Lung microvascular endothelial cell (primary cell): ENCODE results near the gene UBE2A. TPM values are rescaled to one million over a fixed set of nuclear protein-coding genes. Genes with fewer than 3 reads are reported as not detected.

ENCODE experiments used
- DNase-seq, 2 donors: peaks; one replicate each; pipeline versions ENCODE4 v3.0.0 to v3.0.0-alpha.2; 2010; ENCODE audit warnings: low read depth in 2 of 2
- total RNA-seq: library from RNA; depleted of rRNA; stranded (reverse); fragments of >200 nt; gene quantifications from 2 replicates; pipeline ENCODE4 v1.2.1, GENCODE V29; 2014

The UBE2A gene
- total RNA-seq, 1 donor from 2014 or later = 16.3 TPM

GRCh38 chrX:119607018-119607389, 32.6 kb downstream of the UBE2A start:
- DNase-seq = no peak

- no peak for DNase-seq
These were observed 40.4 kb downstream of the UBE2A start for GRCh38 chrX:119614776-119615175.

GRCh38 chrX:119617517-119618164, 43.3 kb downstream of the UBE2A start:
- no peak for DNase-seq

- no peak for DNase-seq
These were observed 44.1 kb downstream of the UBE2A start for GRCh38 chrX:119618439-119618838.

- DNase-seq = peak; percentile 52 to 78
These were observed 48.2 kb downstream of the UBE2A start for GRCh38 chrX:119622356-119623232.

GRCh38 chrX:119624417-119624816, 50.1 kb downstream of the UBE2A start:
- no peak for DNase-seq

- DNase-seq = no peak
These were observed 50.7 kb downstream of the UBE2A start for GRCh38 chrX:119624951-119625668.

GRCh38 chrX:119625843-119626242, 51.5 kb downstream of the UBE2A start:
- no peak for DNase-seq

Other genes with a start within 250 kb of the UBE2A start
- gene SLC25A43, start 175.2 kb upstream of the UBE2A start, total RNA-seq = 9.8 and 12.5 TPM in 2 replicates
- 146 and 223 TPM in 2 replicates for gene SLC25A5, start 106.1 kb upstream of the UBE2A start, total RNA-seq
- gene STEEP1, start 9.2 kb upstream of the UBE2A start, total RNA-seq = 28.8 and 35.1 TPM in 2 replicates
- gene NKRF, start 31.9 kb downstream of the UBE2A start, total RNA-seq = 2.8 and 3.4 TPM in 2 replicates
- gene SEPTIN6, start 118.6 kb downstream of the UBE2A start, total RNA-seq = 16.1 and 16.3 TPM in 2 replicates
- gene SOWAHD, start 184.0 kb downstream of the UBE2A start, total RNA-seq = not detected in 2 replicates
- gene RPL39, start 217.1 kb downstream of the UBE2A start, total RNA-seq = 2,343 and 2,831 TPM in 2 replicates